BLaER1 (cell line): ENCODE data around the gene MTHFSD.

Experiments
- H3K27ac ChIP-seq: shearing (Covaris generic); formaldehyde crosslinking; 2 replicates; pipeline ENCODE4 v1.8.1; 2022
- H3K27me3 ChIP-seq: shearing (Covaris generic); formaldehyde crosslinking; 2 replicates; pipeline ENCODE4 v1.8.1; 2022
- H3K36me3 ChIP-seq: shearing (Covaris generic); formaldehyde crosslinking; 2 replicates; pipeline ENCODE4 v1.8.1; 2022
- H3K4me1 ChIP-seq: shearing (Covaris generic); formaldehyde crosslinking; 2 replicates; pipeline ENCODE4 v1.8.1; 2022
- H3K4me2 ChIP-seq: shearing (Covaris generic); formaldehyde crosslinking; 2 replicates; pipeline ENCODE4 v1.8.1; 2022
- H3K4me3 ChIP-seq: shearing (Covaris generic); formaldehyde crosslinking; 2 replicates; pipeline ENCODE4 v1.8.1; 2022
- H3K9ac ChIP-seq: shearing (Covaris generic); formaldehyde crosslinking; 2 replicates; pipeline ENCODE4 v1.8.1; 2022
- H3K9me3 ChIP-seq: shearing (Covaris generic); formaldehyde crosslinking; 2 replicates; pipeline ENCODE4 v1.8.1; 2022
- H4K20me1 ChIP-seq: shearing (Covaris generic); formaldehyde crosslinking; 2 replicates; pipeline ENCODE4 v1.8.1; 2022
- Cebpa-rat ChIP-seq: shearing (Covaris generic); IDR thresholded peaks from 2 replicates; pipeline ENCODE4 v1.8.1; 2022

Gene MTHFSD

GRCh38 chr16:86565181-86565631 lies 10.2 kb upstream of the MTHFSD start:
- Histone ChIP-seq H3K36me3 (no peaks in the 10 kb centered on the region), H3K27me3 (peaks cover 64% of the 10 kb centered on the region), H3K4me3 (no peak overlapping the region), H3K9me3 (no peaks in the 10 kb centered on the region), H3K9ac (no peak overlapping the region), H4K20me1 (peaks cover 23% of the 10 kb centered on the region), H3K27ac (no peak overlapping the region), H3K4me1 (peaks cover 11% of the 10 kb centered on the region; the same call in 1 of the 2 replicates), H3K4me2 (no peak overlapping the region)
- no peak for TF ChIP-seq Cebpa-rat

GRCh38 chr16:86563469-86564345 lies 8.7 kb upstream of the MTHFSD start:
- TF ChIP-seq Cebpa-rat, result no peak
- H3K4me1 ChIP-seq, result peaks cover 11% of the 10 kb centered on the region; the same call in 1 of the 2 replicates
- H3K27ac ChIP-seq, result no peak overlapping the region
- H3K9ac ChIP-seq, result no peak overlapping the region
- peak overlapping the region; percentile 69 for H3K4me2 ChIP-seq
- H3K4me3 ChIP-seq, result no peak overlapping the region
- no peaks in the 10 kb centered on the region for H3K36me3 ChIP-seq
- peaks cover 20% of the 10 kb centered on the region for H4K20me1 ChIP-seq
- peaks cover 49% of the 10 kb centered on the region for H3K27me3 ChIP-seq
- H3K9me3 ChIP-seq, result no peaks in the 10 kb centered on the region

- Histone ChIP-seq H3K36me3 (no peaks in the 10 kb centered on the region), H3K9me3 (no peaks in the 10 kb centered on the region), H3K4me2 (no peak overlapping the region), H3K27me3 (peaks cover 35% of the 10 kb centered on the region), H3K27ac (no peak overlapping the region), H3K9ac (no peak overlapping the region), H3K4me1 (peaks cover 11% of the 10 kb centered on the region; the same call in 1 of the 2 replicates), H3K4me3 (no peak overlapping the region), H4K20me1 (peaks cover 6% of the 10 kb centered on the region)
- TF ChIP-seq Cebpa-rat, result no peak
Measured at GRCh38 chr16:86562356-86562755, 7.3 kb upstream of the MTHFSD start.

- H3K4me2 ChIP-seq, result no peak overlapping the region
- no peaks in the 10 kb centered on the region for H3K36me3 ChIP-seq
- peaks cover 10% of the 10 kb centered on the region for H3K27me3 ChIP-seq
- H3K27ac ChIP-seq, result no peak overlapping the region
- H4K20me1 ChIP-seq, result no peaks in the 10 kb centered on the region; the same call in 1 of the 2 replicates
- H3K9me3 ChIP-seq, result no peaks in the 10 kb centered on the region
- peaks cover 10% of the 10 kb centered on the region for H3K4me1 ChIP-seq
- no peak for TF ChIP-seq Cebpa-rat
- no peak overlapping the region for H3K4me3 ChIP-seq
- H3K9ac ChIP-seq, result no peak overlapping the region
Measured at GRCh38 chr16:86559802-86560305, 4.8 kb upstream of the MTHFSD start.

GRCh38 chr16:86558355-86559193 lies 3.5 kb upstream of the MTHFSD start:
- H3K4me3 ChIP-seq, result no peak overlapping the region
- no peaks in the 10 kb centered on the region for H3K9me3 ChIP-seq
- H3K27me3 ChIP-seq, result no peaks in the 10 kb centered on the region
- no peak overlapping the region for H3K27ac ChIP-seq
- no peak overlapping the region for H3K9ac ChIP-seq
- H3K4me1 ChIP-seq, result peaks cover 19% of the 10 kb centered on the region
- no peaks in the 10 kb centered on the region for H4K20me1 ChIP-seq
- TF ChIP-seq Cebpa-rat, result no peak
- H3K36me3 ChIP-seq, result peaks cover 4% of the 10 kb centered on the region; the same call in 1 of the 2 replicates
- H3K4me2 ChIP-seq, result no peak overlapping the region

- H3K9me3 ChIP-seq, result no peaks in the 10 kb centered on the region
- no peak overlapping the region for H3K27ac ChIP-seq
- TF ChIP-seq Cebpa-rat, result no peak
- H3K36me3 ChIP-seq, result peaks cover 14% of the 10 kb centered on the region
- no peak overlapping the region for H3K9ac ChIP-seq
- peaks cover 19% of the 10 kb centered on the region for H3K4me1 ChIP-seq
- H4K20me1 ChIP-seq, result no peaks in the 10 kb centered on the region
- no peaks in the 10 kb centered on the region for H3K27me3 ChIP-seq
- H3K4me3 ChIP-seq, result no peak overlapping the region
- no peak overlapping the region for H3K4me2 ChIP-seq
Measured at GRCh38 chr16:86557587-86557986, 2.6 kb upstream of the MTHFSD start.

GRCh38 chr16:86556576-86556975 lies 1.5 kb upstream of the MTHFSD start:
- no peak overlapping the region for H3K4me3 ChIP-seq
- no peaks in the 10 kb centered on the region for H3K27me3 ChIP-seq
- H3K36me3 ChIP-seq, result peaks cover 24% of the 10 kb centered on the region
- no peaks in the 10 kb centered on the region for H4K20me1 ChIP-seq
- no peak for TF ChIP-seq Cebpa-rat
- no peak overlapping the region for H3K9ac ChIP-seq
- peaks cover 19% of the 10 kb centered on the region for H3K4me1 ChIP-seq
- no peak overlapping the region for H3K27ac ChIP-seq
- H3K4me2 ChIP-seq, result no peak overlapping the region
- no peaks in the 10 kb centered on the region for H3K9me3 ChIP-seq

- 0 out of 2 replicates have a peak, but pooled peaks cover 2% of the 10 kb centered on the region for H4K20me1 ChIP-seq
- H3K4me2 ChIP-seq, result peak overlapping the region; percentile 87
- no peak for TF ChIP-seq Cebpa-rat
- peak overlapping the region; percentile 89 for H3K9ac ChIP-seq
- peak overlapping the region; percentile 89 for H3K4me3 ChIP-seq
- peaks cover 19% of the 10 kb centered on the region for H3K4me1 ChIP-seq
- no peaks in the 10 kb centered on the region for H3K9me3 ChIP-seq
- H3K27me3 ChIP-seq, result no peaks in the 10 kb centered on the region
- peaks cover 33% of the 10 kb centered on the region for H3K36me3 ChIP-seq
- H3K27ac ChIP-seq, result peak overlapping the region; percentile 88
Measured at GRCh38 chr16:86555704-86556075, 655 bp upstream of the MTHFSD start.

GRCh38 chr16:86554599-86554916 lies 477 bp downstream of the MTHFSD start:
- Histone ChIP-seq H3K9ac (peak overlapping the region; percentile 89), H4K20me1 (0 out of 2 replicates have a peak, but pooled peaks cover 8% of the 10 kb centered on the region), H3K27ac (peak overlapping the region; percentile 88), H3K4me2 (peak overlapping the region; percentile 87), H3K27me3 (no peaks in the 10 kb centered on the region), H3K4me3 (peak overlapping the region; percentile 89), H3K9me3 (no peaks in the 10 kb centered on the region), H3K36me3 (peaks cover 44% of the 10 kb centered on the region), H3K4me1 (peaks cover 19% of the 10 kb centered on the region)
- no peak for TF ChIP-seq Cebpa-rat
